Osteoblast (primary cell): ENCODE results near the gene FAM162B. TPM values are rescaled to one million over a fixed set of nuclear protein-coding genes. Genes with fewer than 3 reads are reported as not detected.

Source experiments
- DNase-seq: peaks from one replicate; pipeline ENCODE4 v3.0.0; 2011; ENCODE audit warnings: low spot score, mixed read lengths; ENCODE audit not compliant: insufficient read length; ENCODE audit errors: missing footprints
- H2AFZ ChIP-seq: 2 replicates; pipeline ENCODE4 v1.6.0; 2011; ENCODE audit warnings: mild to moderate bottlenecking, low read length
- H3K27ac ChIP-seq: 2 replicates; pipeline ENCODE4 v1.5.1; 2011; ENCODE audit warnings: mild to moderate bottlenecking, low read depth, low read length, moderate library complexity
- H3K27me3 ChIP-seq: 2 replicates; pipeline ENCODE4 v1.6.0; 2012; ENCODE audit warnings: mild to moderate bottlenecking, control low read depth, inconsistent platforms, low read length, moderate library complexity; ENCODE audit not compliant: insufficient read depth
- H3K36me3 ChIP-seq: 2 replicates; pipeline ENCODE4 v1.5.1; 2011; ENCODE audit warnings: mild to moderate bottlenecking, low read length, control low read depth, moderate library complexity; ENCODE audit not compliant: insufficient read depth
- H3K4me1 ChIP-seq: 2 replicates; pipeline ENCODE4 v1.5.1; 2011; ENCODE audit warnings: mild to moderate bottlenecking, low read length, control low read depth, moderate library complexity; ENCODE audit not compliant: insufficient read depth
- H3K4me2 ChIP-seq: 2 replicates; pipeline ENCODE4 v1.6.0; 2011; ENCODE audit warnings: mild to moderate bottlenecking, low read length; ENCODE audit not compliant: insufficient read depth
- H3K4me3 ChIP-seq: fragments of 200-600 bp; sonication (generic); 3 replicates; pipeline ENCODE4 v1.5.1; 2012; ENCODE audit warnings: mild to moderate bottlenecking, low read length, inconsistent platforms; ENCODE audit not compliant: insufficient read depth
- H3K79me2 ChIP-seq: 2 replicates; pipeline ENCODE4 v1.6.0; 2012; ENCODE audit warnings: mild to moderate bottlenecking, low read length, control low read depth, inconsistent platforms; ENCODE audit not compliant: insufficient read depth
- H3K9me3 ChIP-seq: 2 replicates; pipeline ENCODE4 v1.5.1; 2011; ENCODE audit warnings: low read depth, low read length, control low read depth
- H4K20me1 ChIP-seq: 2 replicates; pipeline ENCODE4 v1.6.0; 2012; ENCODE audit warnings: mild to moderate bottlenecking, low read length, control low read depth; ENCODE audit not compliant: insufficient read depth
- total RNA-seq: library from RNA; depleted of rRNA; stranded (reverse); fragments of >200 nt; gene quantifications from 2 replicates; pipeline ENCODE4 v1.2.3, GENCODE V29; 2012
- TF ChIP-seq, protein P1 (sequence below): IDR thresholded peaks from 2 replicates; pipeline ENCODE4 v1.5.1; 2011; ENCODE audit warnings: mild to moderate bottlenecking, low read depth, low read length, moderate library complexity; ENCODE audit errors: extremely low read depth

Gene FAM162B
- total RNA-seq, 1 donor, result 0.36 TPM

DNA sequence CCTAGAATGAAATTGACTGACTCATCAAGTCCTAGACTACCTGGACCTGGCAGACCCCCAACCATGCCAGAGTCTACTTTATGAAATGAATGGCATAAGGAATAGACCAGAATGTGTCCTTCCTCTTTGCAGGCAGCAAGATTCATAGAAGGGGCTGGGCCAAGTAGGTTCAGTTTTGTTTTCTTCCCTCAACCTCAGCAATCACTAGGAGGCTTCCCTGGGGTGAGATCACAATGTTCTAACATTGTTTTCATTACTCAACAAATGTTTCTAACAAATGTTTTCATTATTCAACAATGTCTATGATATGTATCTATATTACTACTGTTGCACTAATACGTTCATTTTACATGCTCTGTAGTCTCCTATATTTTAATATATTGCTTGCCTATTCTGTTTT lies 8.4 kb upstream of the FAM162B start:
- no peaks in the 10 kb centered on the region for H3K4me1 ChIP-seq
- H2AFZ ChIP-seq, result no peak overlapping the region
- no peaks in the 10 kb centered on the region for H3K9me3 ChIP-seq
- no peak for DNase-seq
- H3K79me2 ChIP-seq, result no peaks in the 10 kb centered on the region
- TF ChIP-seq, protein P1, sequence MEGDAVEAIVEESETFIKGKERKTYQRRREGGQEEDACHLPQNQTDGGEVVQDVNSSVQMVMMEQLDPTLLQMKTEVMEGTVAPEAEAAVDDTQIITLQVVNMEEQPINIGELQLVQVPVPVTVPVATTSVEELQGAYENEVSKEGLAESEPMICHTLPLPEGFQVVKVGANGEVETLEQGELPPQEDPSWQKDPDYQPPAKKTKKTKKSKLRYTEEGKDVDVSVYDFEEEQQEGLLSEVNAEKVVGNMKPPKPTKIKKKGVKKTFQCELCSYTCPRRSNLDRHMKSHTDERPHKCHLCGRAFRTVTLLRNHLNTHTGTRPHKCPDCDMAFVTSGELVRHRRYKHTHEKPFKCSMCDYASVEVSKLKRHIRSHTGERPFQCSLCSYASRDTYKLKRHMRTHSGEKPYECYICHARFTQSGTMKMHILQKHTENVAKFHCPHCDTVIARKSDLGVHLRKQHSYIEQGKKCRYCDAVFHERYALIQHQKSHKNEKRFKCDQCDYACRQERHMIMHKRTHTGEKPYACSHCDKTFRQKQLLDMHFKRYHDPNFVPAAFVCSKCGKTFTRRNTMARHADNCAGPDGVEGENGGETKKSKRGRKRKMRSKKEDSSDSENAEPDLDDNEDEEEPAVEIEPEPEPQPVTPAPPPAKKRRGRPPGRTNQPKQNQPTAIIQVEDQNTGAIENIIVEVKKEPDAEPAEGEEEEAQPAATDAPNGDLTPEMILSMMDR, result no peak
- H3K27me3 ChIP-seq, result no peaks in the 10 kb centered on the region
- H3K36me3 ChIP-seq, result no peaks in the 10 kb centered on the region
- no peaks in the 10 kb centered on the region for H4K20me1 ChIP-seq
- no peak overlapping the region for H3K27ac ChIP-seq
- H3K4me3 ChIP-seq, result no peak overlapping the region
- no peak overlapping the region for H3K4me2 ChIP-seq

GRCh38 chr6:116772450-116772849 lies 6.9 kb upstream of the FAM162B start:
- no peak for DNase-seq
- H3K4me3 ChIP-seq, result no peak overlapping the region
- H3K4me2 ChIP-seq, result no peak overlapping the region
- H3K36me3 ChIP-seq, result no peaks in the 10 kb centered on the region
- H2AFZ ChIP-seq, result no peak overlapping the region
- H3K4me1 ChIP-seq, result no peaks in the 10 kb centered on the region
- no peaks in the 10 kb centered on the region for H3K9me3 ChIP-seq
- H4K20me1 ChIP-seq, result no peaks in the 10 kb centered on the region
- no peaks in the 10 kb centered on the region for H3K79me2 ChIP-seq
- no peak overlapping the region for H3K27ac ChIP-seq
- no peaks in the 10 kb centered on the region for H3K27me3 ChIP-seq
- TF ChIP-seq, protein P1, result no peak

DNA sequence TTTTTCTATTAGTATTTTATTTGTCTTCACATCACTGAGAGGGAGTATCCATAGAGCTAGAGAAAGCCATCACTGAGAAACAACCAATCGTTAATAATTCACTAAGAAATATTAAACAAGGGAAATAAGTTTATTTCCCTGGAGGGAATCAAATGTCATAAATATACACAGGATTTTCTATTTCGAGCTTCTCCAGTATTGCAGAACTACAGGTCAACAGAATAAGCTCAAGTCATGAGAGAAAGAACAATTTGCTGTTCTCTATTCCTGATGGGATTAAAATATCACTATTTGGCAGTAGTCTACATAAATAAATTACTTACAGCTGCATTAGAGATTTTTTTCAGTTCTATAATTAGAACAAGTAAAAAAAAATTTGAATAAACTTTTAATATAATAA lies 2.2 kb upstream of the FAM162B start:
- H3K4me3 ChIP-seq, result no peak overlapping the region
- H2AFZ ChIP-seq, result no peak overlapping the region
- peak; percentile 51 for DNase-seq
- no peaks in the 10 kb centered on the region for H3K4me1 ChIP-seq
- TF ChIP-seq, protein P1, result no peak
- no peak overlapping the region for H3K27ac ChIP-seq
- peaks cover 38% of the 10 kb centered on the region for H3K27me3 ChIP-seq
- no peaks in the 10 kb centered on the region for H3K36me3 ChIP-seq
- H4K20me1 ChIP-seq, result no peaks in the 10 kb centered on the region
- H3K9me3 ChIP-seq, result no peaks in the 10 kb centered on the region
- no peaks in the 10 kb centered on the region for H3K79me2 ChIP-seq
- H3K4me2 ChIP-seq, result no peak overlapping the region

DNA sequence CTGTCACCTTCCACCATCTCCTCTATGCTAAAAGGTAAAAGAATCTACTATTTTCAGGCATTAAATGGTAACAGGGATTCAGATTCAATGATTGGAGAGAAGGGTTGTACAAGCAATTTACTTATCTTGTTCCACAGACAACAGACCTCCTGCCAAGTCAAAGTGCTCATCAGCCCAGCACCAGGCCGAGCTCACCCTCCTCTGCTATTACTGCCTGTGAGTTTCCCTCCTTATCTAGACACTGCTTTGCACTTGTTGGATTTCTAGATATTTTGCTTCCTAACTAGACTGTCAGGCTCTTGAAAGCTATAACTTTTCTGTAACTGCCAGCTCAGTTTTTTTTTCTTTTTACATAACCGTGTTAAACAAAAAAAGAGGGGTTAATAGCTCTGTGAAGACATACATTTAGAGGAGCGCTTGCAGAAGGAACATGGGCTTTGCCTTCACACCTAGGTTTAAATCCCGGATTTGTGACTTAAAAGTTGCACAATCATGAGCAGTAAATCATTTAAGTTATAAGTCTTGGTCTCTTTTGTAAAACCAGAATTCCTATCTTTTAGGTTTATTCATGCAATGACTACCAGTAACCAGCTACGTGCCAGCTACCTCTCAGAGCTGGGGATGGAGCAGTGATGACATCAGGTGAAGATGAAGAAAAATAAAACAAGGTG lies 1.1 kb upstream of the FAM162B start:
- DNase-seq, result peak; percentile 59
- Histone ChIP-seq H3K4me3 (no peak overlapping the region), H3K36me3 (no peaks in the 10 kb centered on the region), H3K27me3 (peaks cover 38% of the 10 kb centered on the region), H3K79me2 (no peaks in the 10 kb centered on the region), H3K4me2 (no peak overlapping the region), H3K9me3 (no peaks in the 10 kb centered on the region), H3K27ac (no peak overlapping the region), H4K20me1 (no peaks in the 10 kb centered on the region), H3K4me1 (no peaks in the 10 kb centered on the region), H2AFZ (no peak overlapping the region)
- TF ChIP-seq, protein P1, result no peak
